HepG2 (cell line): Measurements from ENCODE around the gene MLX. TPM values are rescaled to one million over a fixed set of nuclear protein-coding genes. Genes with fewer than 3 reads are reported as not detected.

Experiments used
- ARHGAP35 ChIP-seq: sonication (generic); formaldehyde crosslinking; IDR thresholded peaks from 2 replicates; pipeline ENCODE4 v1.9.0; 2022; ENCODE audit warnings: mild to moderate bottlenecking, inconsistent platforms, moderate library complexity, missing genetic modification reagents, borderline replicate concordance
- ARID2 ChIP-seq: sonication (generic); formaldehyde crosslinking; IDR thresholded peaks from 2 replicates; pipeline ENCODE4 v1.8.1; 2022; ENCODE audit warnings: mild to moderate bottlenecking, missing genetic modification reagents, borderline replicate concordance
- ATF5 ChIP-seq: sonication (generic); formaldehyde crosslinking; IDR thresholded peaks from 2 replicates; pipeline ENCODE4 v1.4.0; 2020; ENCODE audit warnings: mild to moderate bottlenecking, low read depth, missing genetic modification reagents
- CCAR2 ChIP-seq: fragments of 200-400 bp; formaldehyde crosslinking; optimal IDR thresholded peaks from 2 replicates; pipeline ENCODE3; 2018; ENCODE audit warnings: low read depth, mild to moderate bottlenecking, low read length, moderate library complexity
- CHCHD3 ChIP-seq: sonication (generic); formaldehyde crosslinking; IDR thresholded peaks from 2 replicates; pipeline ENCODE4 v1.8.0; 2022; ENCODE audit warnings: mild to moderate bottlenecking, missing genetic modification reagents, moderate library complexity
- GATA4 ChIP-seq: sonication (generic); IDR thresholded peaks from 2 replicates; pipeline ENCODE4 v1.6.1; 2016; ENCODE audit warnings: antibody characterized with exemption, low read depth, borderline replicate concordance
- GFI1 ChIP-seq: sonication (generic); formaldehyde crosslinking; IDR thresholded peaks from 2 replicates; pipeline ENCODE4 v1.5.0; 2020; ENCODE audit warnings: missing genetic modification reagents, mild to moderate bottlenecking, borderline replicate concordance
- GTF3A ChIP-seq: sonication (generic); formaldehyde crosslinking; conservative IDR thresholded peaks from 2 replicates; pipeline ENCODE4 v1.4.0; 2020; ENCODE audit warnings: mild to moderate bottlenecking, missing genetic modification reagents
- HMG20B ChIP-seq: conservative IDR thresholded peaks from 2 replicates; pipeline ENCODE4 v1.6.1; 2016; ENCODE audit warnings: missing genetic modification reagents, missing compliant biosample characterization
- JUNB ChIP-seq: sonication (generic); formaldehyde crosslinking; IDR thresholded peaks from 2 replicates; pipeline ENCODE4 v1.8.0; 2022; ENCODE audit warnings: missing genetic modification reagents, mild to moderate bottlenecking, borderline replicate concordance
- KDM5A ChIP-seq: fragments of 200-600 bp; sonication (generic); IDR thresholded peaks from 2 replicates; pipeline ENCODE4 v1.7.0; 2018; ENCODE audit warnings: antibody characterized with exemption, mild to moderate bottlenecking, low read length, borderline replicate concordance
- MEF2D ChIP-seq: sonication (generic); formaldehyde crosslinking; IDR thresholded peaks from 2 replicates; pipeline ENCODE4 v1.5.1; 2020; ENCODE audit warnings: mild to moderate bottlenecking, missing genetic modification reagents
- MEIS1 ChIP-seq: sonication (generic); formaldehyde crosslinking; IDR thresholded peaks from 2 replicates; pipeline ENCODE4 v1.9.0; 2021; ENCODE audit warnings: mild to moderate bottlenecking, missing genetic modification reagents, moderate library complexity, borderline replicate concordance
- RFXAP ChIP-seq: sonication (generic); formaldehyde crosslinking; IDR thresholded peaks from 2 replicates; pipeline ENCODE4 v1.4.0; 2020; ENCODE audit warnings: missing genetic modification reagents, borderline replicate concordance
- SRY ChIP-seq: sonication (generic); formaldehyde crosslinking; IDR thresholded peaks from 2 replicates; pipeline ENCODE4 v1.8.0; 2022; ENCODE audit warnings: mild to moderate bottlenecking, missing genetic modification reagents
- TP53 ChIP-seq: sonication (generic); formaldehyde crosslinking; conservative IDR thresholded peaks from 2 replicates; pipeline ENCODE4 v1.4.0; 2020; ENCODE audit warnings: missing genetic modification reagents
- ZBTB21 ChIP-seq: sonication (generic); formaldehyde crosslinking; IDR thresholded peaks from 2 replicates; pipeline ENCODE4 v1.4.0; 2020; ENCODE audit warnings: missing genetic modification reagents
- ZMYM3 ChIP-seq: sonication (generic); formaldehyde crosslinking; IDR thresholded peaks from 2 replicates; pipeline ENCODE4 v1.5.1; 2020; ENCODE audit warnings: mild to moderate bottlenecking, missing genetic modification reagents
- ZNF12 ChIP-seq: sonication (generic); formaldehyde crosslinking; IDR thresholded peaks from 2 replicates; pipeline ENCODE4 v1.5.0; 2020; ENCODE audit warnings: missing genetic modification reagents
- ZNF17 ChIP-seq: sonication (generic); formaldehyde crosslinking; IDR thresholded peaks from 2 replicates; pipeline ENCODE4 v1.5.0; 2020; ENCODE audit warnings: mild to moderate bottlenecking, missing genetic modification reagents
- ZNF296 ChIP-seq: sonication (generic); formaldehyde crosslinking; conservative IDR thresholded peaks from 2 replicates; pipeline ENCODE4 v1.5.0; 2020; ENCODE audit warnings: mild to moderate bottlenecking, missing genetic modification reagents
- ZNF644 ChIP-seq: IDR thresholded peaks from 2 replicates; pipeline ENCODE4 v1.6.1; 2016; ENCODE audit warnings: low read depth
- ZNF672 ChIP-seq: sonication (generic); formaldehyde crosslinking; IDR thresholded peaks from 2 replicates; pipeline ENCODE4 v1.8.1; 2022; ENCODE audit warnings: missing genetic modification reagents
- ZNF761 ChIP-seq: sonication (generic); formaldehyde crosslinking; conservative IDR thresholded peaks from 2 replicates; pipeline ENCODE4 v1.4.0; 2020; ENCODE audit warnings: mild to moderate bottlenecking, missing genetic modification reagents
- ZNF776 ChIP-seq: sonication (generic); formaldehyde crosslinking; IDR thresholded peaks from 2 replicates; pipeline ENCODE4 v1.4.0; 2020; ENCODE audit warnings: mild to moderate bottlenecking, missing genetic modification reagents
- ZNF839 ChIP-seq: sonication (generic); formaldehyde crosslinking; IDR thresholded peaks from 2 replicates; pipeline ENCODE4 v1.4.0; 2020; ENCODE audit warnings: missing genetic modification reagents, mild to moderate bottlenecking, borderline replicate concordance
- polyA plus RNA-seq, 8 experiments: library from polyadenylated mRNA; depleted of rRNA in 3 of 8; stranded (reverse) in 7 of 8; unstranded in 1 of 8; fragments of >200 nt; fragmentation: Illumina TruSeq in 4 of 8; extraction: Trizol in 4 of 8; gene quantifications; 2 replicates each; pipeline versions ENCODE4 v1.2.1 to v1.2.3, GENCODE V29; 2011 to 2016; ENCODE audit warnings: low read depth in 4 of 8, missing spikeins in 1 of 8, mixed read lengths in 1 of 8; ENCODE audit not compliant: insufficient read depth in 1 of 8
- total RNA-seq, 5 experiments: library from RNA; depleted of rRNA; stranded (reverse); fragments of >200 nt; fragmentation: Illumina TruSeq; extraction: Trizol; gene quantifications; 2 replicates each; pipeline ENCODE4 v1.2.3, GENCODE V29; 2016; ENCODE audit warnings: low read depth in 1 of 5
- TF ChIP-seq, protein P1 (sequence below): sonication (generic); formaldehyde crosslinking; IDR thresholded peaks from 2 replicates; pipeline ENCODE4 v1.4.0; 2020; ENCODE audit warnings: missing genetic modification reagents; ENCODE audit errors: not compliant biosample characterization
- TF ChIP-seq, protein P2 (sequence below): sonication (generic); formaldehyde crosslinking; IDR thresholded peaks from 2 replicates; pipeline ENCODE4 v1.4.0; 2020; ENCODE audit warnings: mild to moderate bottlenecking, missing genetic modification reagents

Gene MLX
- total and polyA plus RNA-seq, 2 of the 13 experiments (the other 11 are each of a cell fraction or from before 2014, with no cell fraction given), result 38.9 to 74.4 TPM

DNA sequence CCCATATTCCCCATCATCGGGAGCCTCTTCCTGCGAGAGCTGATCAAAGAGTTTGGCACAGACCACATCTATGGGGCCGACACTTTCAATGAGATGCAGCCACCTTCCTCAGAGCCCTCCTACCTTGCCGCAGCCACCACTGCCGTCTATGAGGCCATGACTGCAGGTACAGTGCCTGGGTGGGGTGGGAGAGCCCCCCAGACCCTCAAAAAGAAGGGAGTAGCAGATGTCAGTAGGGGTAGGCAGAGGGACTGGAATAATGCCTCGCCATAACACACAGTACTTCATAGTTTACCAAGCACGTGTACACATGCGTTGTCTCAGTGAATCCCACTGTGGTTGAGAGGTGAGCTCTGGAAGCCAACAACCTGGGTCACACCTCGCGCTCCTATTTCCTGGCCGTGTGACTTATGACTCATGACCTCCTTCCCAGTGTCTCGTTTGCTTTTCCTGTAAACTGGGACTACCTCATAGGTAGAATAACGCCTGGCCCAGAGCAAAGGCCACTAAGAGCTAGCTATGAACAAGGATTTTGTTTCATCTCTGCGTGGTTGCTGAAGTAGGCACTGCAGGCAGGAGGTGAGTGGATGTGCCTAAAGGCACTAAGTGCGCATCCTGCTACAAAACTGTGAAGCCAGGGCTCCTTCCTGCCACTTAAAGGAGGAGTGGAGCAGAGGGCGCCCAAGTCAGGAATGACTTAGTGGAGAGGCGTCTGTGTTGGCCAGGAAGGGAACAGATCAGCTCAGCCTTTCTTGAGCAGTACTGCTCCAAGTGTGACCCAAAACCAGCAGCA lies 25.7 kb upstream of the MLX start (continued):
- TF ChIP-seq ZNF761 (CRISPR knock-in tag) (no peak; the same call in 1 of the 2 replicates), ZNF672 (CRISPR knock-in tag) (no peak), ZNF296 (no peak), ZNF17 (CRISPR knock-in tag) (peak; percentile 39; the same call in 1 of the 2 replicates), GATA4 (peak; percentile 28; the same call in 1 of the 2 replicates), ZNF12 (0 out of 2 replicates have a peak, but pooled peaks have one; percentile 55), TP53 (no peak), HMG20B (CRISPR knock-in tag) (peak; percentile 65; the same call in 1 of the 2 replicates), ATF5 (no peak), CCAR2 (peak; percentile 59), SRY (peak; percentile 97; the same call in 1 of the 2 replicates), JUNB (CRISPR knock-in tag) (peak; percentile 94; the same call in 1 of the 2 replicates), ARID2 (CRISPR knock-in tag) (no peak), ZMYM3 (CRISPR knock-in tag) (peak; percentile 73; the same call in 1 of the 2 replicates), GFI1 (CRISPR knock-in tag) (peak; percentile 36; the same call in 1 of the 2 replicates), ARHGAP35 (CRISPR knock-in tag) (peak; percentile 39; the same call in 1 of the 2 replicates), ZNF776 (CRISPR knock-in tag) (no peak), GTF3A (CRISPR knock-in tag) (0 out of 2 replicates have a peak, but pooled peaks have one; percentile 40), MEF2D (CRISPR knock-in tag) (peak; percentile 82), RFXAP (no peak), MEIS1 (no peak), ZNF839 (CRISPR knock-in tag) (no peak), KDM5A (no peak), CHCHD3 (CRISPR knock-in tag) (no peak), ZBTB21 (CRISPR knock-in tag) (peak; percentile 86), ZNF644 (CRISPR knock-in tag) (peak; percentile 76; the same call in 1 of the 2 replicates)
- TF ChIP-seq, protein P1, sequence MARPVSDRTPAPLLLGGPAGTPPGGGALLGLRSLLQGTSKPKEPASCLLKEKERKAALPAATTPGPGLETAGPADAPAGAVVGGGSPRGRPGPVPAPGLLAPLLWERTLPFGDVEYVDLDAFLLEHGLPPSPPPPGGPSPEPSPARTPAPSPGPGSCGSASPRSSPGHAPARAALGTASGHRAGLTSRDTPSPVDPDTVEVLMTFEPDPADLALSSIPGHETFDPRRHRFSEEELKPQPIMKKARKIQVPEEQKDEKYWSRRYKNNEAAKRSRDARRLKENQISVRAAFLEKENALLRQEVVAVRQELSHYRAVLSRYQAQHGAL (CRISPR knock-in tag), result no peak
- TF ChIP-seq, protein P2, sequence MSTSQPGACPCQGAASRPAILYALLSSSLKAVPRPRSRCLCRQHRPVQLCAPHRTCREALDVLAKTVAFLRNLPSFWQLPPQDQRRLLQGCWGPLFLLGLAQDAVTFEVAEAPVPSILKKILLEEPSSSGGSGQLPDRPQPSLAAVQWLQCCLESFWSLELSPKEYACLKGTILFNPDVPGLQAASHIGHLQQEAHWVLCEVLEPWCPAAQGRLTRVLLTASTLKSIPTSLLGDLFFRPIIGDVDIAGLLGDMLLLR (CRISPR knock-in tag), result peak; percentile 49; the same call in 1 of the 2 replicates
